HFFc6 (cell line): Measurements from ENCODE around the gene MBTPS1. TPM values are rescaled to one million over a fixed set of nuclear protein-coding genes. Genes with fewer than 3 reads are reported as not detected.
"Not testable (repeated sequence)": the region's sequence is repeated elsewhere in the genome, so short reads cannot be mapped to it uniquely, and the experiment has no call there.

ENCODE experiments used
- DNase-seq: peaks from one replicate; pipeline ENCODE4 v3.0.0-alpha.2; 2018
- H3K27ac Mint-ChIP-seq: 2 replicates; pipeline ENCODE4 v1.8.0; 2020; ENCODE audit warnings: mild to moderate bottlenecking, mixed read lengths
- H3K27me3 Mint-ChIP-seq: 2 replicates; pipeline ENCODE4 v1.8.0; 2021; ENCODE audit warnings: mild to moderate bottlenecking, moderate library complexity, mixed read lengths; ENCODE audit not compliant: insufficient read depth
- H3K36me3 Mint-ChIP-seq: 2 replicates; pipeline ENCODE4 v1.8.0; 2021; ENCODE audit warnings: low read depth, mixed read lengths
- H3K4me1 Mint-ChIP-seq: 2 replicates; pipeline ENCODE4 v1.8.0; 2020; ENCODE audit warnings: low read depth, mixed read lengths
- H3K4me3 Mint-ChIP-seq: 2 replicates; pipeline ENCODE4 v1.8.0; 2020; ENCODE audit warnings: mild to moderate bottlenecking, moderate library complexity, mixed read lengths
- H3K9me3 Mint-ChIP-seq: 2 replicates; pipeline ENCODE4 v1.8.0; 2020; ENCODE audit warnings: mild to moderate bottlenecking, mixed read lengths
- CTCF ChIP-seq: fragments of 200-600 bp; sonication (generic); IDR thresholded peaks from 2 replicates; pipeline ENCODE4 v1.5.0; 2021; ENCODE audit warnings: antibody characterized with exemption, mild to moderate bottlenecking
- total RNA-seq, 6 experiments: library from RNA; stranded (reverse); fragmentation: NEBNext Ultra II Directional; extraction: Animal tissue kit (Norgen Biotek cat#: 25700); gene quantifications; 2 replicates in 1 of 6; 3 replicates in 5 of 6; pipeline ENCODE4 v1.2.3, GENCODE V29; 2021

The MBTPS1 gene
- total RNA-seq, 6 experiments from 2014 or later: 96.6 to 123 (median 102) TPM

GRCh38 chr16:84124257-84125073 lies 7.7 kb upstream of the MBTPS1 start:
- Mint-ChIP-seq H3K27ac (no peak overlapping the region), H3K9me3 (no peaks in the 10 kb centered on the region), H3K4me3 (no peak overlapping the region), H3K4me1 (no peaks in the 10 kb centered on the region), H3K27me3 (no peaks in the 10 kb centered on the region), H3K36me3 (peaks cover 2% of the 10 kb centered on the region)
- no peak for TF ChIP-seq CTCF
- no peak for DNase-seq

GRCh38 chr16:84121007-84121406 lies 4.3 kb upstream of the MBTPS1 start:
- Mint-ChIP-seq H3K27me3 (no peaks in the 10 kb centered on the region), H3K36me3 (0 out of 2 replicates have a peak, but pooled peaks cover 3% of the 10 kb centered on the region), H3K9me3 (no peaks in the 10 kb centered on the region), H3K4me3 (no peak overlapping the region), H3K27ac (no peak overlapping the region), H3K4me1 (peaks cover 7% of the 10 kb centered on the region; the same call in 1 of the 2 replicates)
- no peak for DNase-seq
- no peak for TF ChIP-seq CTCF

GRCh38 chr16:84120023-84120422 lies 3.3 kb upstream of the MBTPS1 start:
- no peaks in the 10 kb centered on the region for H3K27me3 Mint-ChIP-seq
- TF ChIP-seq CTCF: no peak

GRCh38 chr16:84119368-84119767 lies 2.6 kb upstream of the MBTPS1 start:
- Mint-ChIP-seq H3K4me3 (no peak overlapping the region), H3K36me3 (0 out of 2 replicates have a peak, but pooled peaks cover 8% of the 10 kb centered on the region), H3K27me3 (no peaks in the 10 kb centered on the region), H3K27ac (no peak overlapping the region), H3K9me3 (no peaks in the 10 kb centered on the region), H3K4me1 (peaks cover 16% of the 10 kb centered on the region)
- no peak for DNase-seq
- TF ChIP-seq CTCF: no peak

More at GRCh38 chr16:84120023-84120422, 3.3 kb upstream of the MBTPS1 start:
- Mint-ChIP-seq H3K36me3 (0 out of 2 replicates have a peak, but pooled peaks cover 8% of the 10 kb centered on the region), H3K9me3 (no peaks in the 10 kb centered on the region), H3K4me3 (no peak overlapping the region), H3K27ac (no peak overlapping the region), H3K4me1 (peaks cover 15% of the 10 kb centered on the region)
- no peak for DNase-seq

- Mint-ChIP-seq H3K4me1 (peaks cover 16% of the 10 kb centered on the region), H3K4me3 (peak overlapping the region; percentile 60)
- not testable (repeated sequence) for H3K27me3 Mint-ChIP-seq, H3K9me3 Mint-ChIP-seq, H3K27ac Mint-ChIP-seq, H3K36me3 Mint-ChIP-seq, DNase-seq
These were observed 1.6 kb upstream of the MBTPS1 start for GRCh38 chr16:84118315-84118714.

- no peaks in the 10 kb centered on the region for H3K9me3 Mint-ChIP-seq
- peak overlapping the region; percentile 91 for H3K4me3 Mint-ChIP-seq
- TF ChIP-seq CTCF: no peak
- no peaks in the 10 kb centered on the region for H3K27me3 Mint-ChIP-seq
- H3K4me1 Mint-ChIP-seq: peaks cover 16% of the 10 kb centered on the region
- H3K36me3 Mint-ChIP-seq: 0 out of 2 replicates have a peak, but pooled peaks cover 8% of the 10 kb centered on the region
- peak overlapping the region; percentile 91 for H3K27ac Mint-ChIP-seq
- DNase-seq: no peak
These were observed 727 bp upstream of the MBTPS1 start for GRCh38 chr16:84117494-84117843.
